K562 (cell line): Measurements from ENCODE around the gene PTGES3L. TPM values are rescaled to one million over a fixed set of nuclear protein-coding genes. Genes with fewer than 3 reads are reported as not detected.

ENCODE experiments used
- CCNT2 ChIP-seq: IDR thresholded peaks from 2 replicates; pipeline ENCODE4 v1.6.1; 2011; ENCODE audit warnings: borderline replicate concordance, low read depth, mild to moderate bottlenecking, moderate library complexity, mixed read lengths, low read length; ENCODE audit not compliant: insufficient read length; ENCODE audit errors: extremely low read depth
- CHD2 ChIP-seq: IDR thresholded peaks from 2 replicates; pipeline ENCODE4 v1.6.1; 2011; ENCODE audit warnings: low read depth, low read length
- MAZ ChIP-seq, 2 experiments: fragments of 450-650 bp in 1 of 2; sonication (generic) in 1 of 2; formaldehyde crosslinking; IDR thresholded peaks in 1 of 2; conservative IDR thresholded peaks in 1 of 2; 2 replicates each; pipeline versions ENCODE4 v1.4.0 to v1.5.0; 2020; ENCODE audit warnings: mild to moderate bottlenecking in 1 of 2, missing genetic modification reagents in 1 of 2
- NFRKB ChIP-seq: fragments of 450-650 bp; IDR thresholded peaks from 2 replicates; pipeline ENCODE4 v1.6.1; 2016; ENCODE audit warnings: low read depth
- POLR2H ChIP-seq: IDR thresholded peaks from 2 replicates; pipeline ENCODE4 v1.6.1; 2016; ENCODE audit warnings: missing genetic modification characterization, low read depth, mild to moderate bottlenecking, control low read depth, missing compliant biosample characterization, moderate library complexity
- ZNF175 ChIP-seq: fragments of 200-800 bp; sonication (Bioruptor generic); IDR thresholded peaks from 2 replicates; pipeline ENCODE4 v1.6.1; 2016; ENCODE audit warnings: low read depth, mild to moderate bottlenecking, missing genetic modification characterization, missing compliant biosample characterization
- ZNF584 ChIP-seq: fragments of 200-800 bp; sonication (Bioruptor generic); IDR thresholded peaks from 2 replicates; pipeline ENCODE4 v1.6.1; 2016; ENCODE audit warnings: low read depth, mild to moderate bottlenecking, missing genetic modification characterization, missing compliant biosample characterization
- ZNF644 ChIP-seq: fragments of 200-800 bp; sonication (Bioruptor generic); IDR thresholded peaks from 2 replicates; pipeline ENCODE4 v1.6.1; 2016; ENCODE audit warnings: low read depth, missing genetic modification characterization, missing compliant biosample characterization
- ZNF655 ChIP-seq: fragments of 250-450 bp; sonication (Bioruptor Pico); IDR thresholded peaks from 2 replicates; pipeline ENCODE4 v1.5.0; 2021
- polyA plus RNA-seq, 8 experiments: library from polyadenylated mRNA; depleted of rRNA in 4 of 8; stranded (reverse) in 5 of 8; unstranded in 3 of 8; fragments of >200 nt; fragmentation: Nextera tagmentation in 2 of 8; fragmentation: Illumina TruSeq in 1 of 8; extraction: Ambion mirVana in 2 of 8; extraction: Trizol in 1 of 8; gene quantifications; 2 replicates each; pipeline versions ENCODE4 v1.2.1 to v1.2.3, GENCODE V29; 2011 to 2014; ENCODE audit warnings: inconsistent platforms in 1 of 8, missing spikeins in 1 of 8
- total RNA-seq, 7 experiments: library from RNA; depleted of rRNA in 6 of 7; stranded (reverse); fragments of >200 nt in 6 of 7; fragmentation: Illumina TruSeq in 2 of 7; extraction: Trizol in 2 of 7; gene quantifications; 2 replicates each; pipeline versions ENCODE4 v1.2.1 to v1.2.3, GENCODE V29; 2011 to 2021; ENCODE audit warnings: low replicate concordance in 1 of 7
- TF ChIP-seq, protein P1 (sequence below), 2 experiments: fragments of 450-650 bp in 1 of 2; sonication (generic) in 1 of 2; formaldehyde crosslinking in 1 of 2; IDR thresholded peaks; 2 replicates each; pipeline versions ENCODE4 v1.7.1 to v1.9.0; 2016 to 2022; ENCODE audit warnings: inconsistent platforms in 1 of 2, mild to moderate bottlenecking in 1 of 2, missing genetic modification reagents in 1 of 2

Gene PTGES3L
- total and polyA plus RNA-seq, 9 of the 15 experiments (the other 6 are each of a cell fraction or from before 2014, with no cell fraction given): 6.0 to 16.0 (median 9.6) TPM

GRCh38 chr17:43020030-43020621, 40.2 kb upstream of the PTGES3L start (continued):
- no peak for TF ChIP-seq ZNF655 (CRISPR knock-in tag)
- TF ChIP-seq ZNF644 (tag): 0 out of 2 replicates have a peak, but pooled peaks have one; percentile 2
- no peak for TF ChIP-seq MAZ (CRISPR knock-in tag; conservative IDR thresholded peaks at IDR 0.05 in 1 of 2, IDR thresholded peaks at IDR 0.05 in 1 of 2)
- TF ChIP-seq CHD2: no peak
- TF ChIP-seq NFRKB: no peak
- TF ChIP-seq CCNT2: no peak
- TF ChIP-seq ZNF175 (CRISPR knock-in tag): peak; percentile 44; the same call in 1 of the 2 replicates
- TF ChIP-seq, protein P1, sequence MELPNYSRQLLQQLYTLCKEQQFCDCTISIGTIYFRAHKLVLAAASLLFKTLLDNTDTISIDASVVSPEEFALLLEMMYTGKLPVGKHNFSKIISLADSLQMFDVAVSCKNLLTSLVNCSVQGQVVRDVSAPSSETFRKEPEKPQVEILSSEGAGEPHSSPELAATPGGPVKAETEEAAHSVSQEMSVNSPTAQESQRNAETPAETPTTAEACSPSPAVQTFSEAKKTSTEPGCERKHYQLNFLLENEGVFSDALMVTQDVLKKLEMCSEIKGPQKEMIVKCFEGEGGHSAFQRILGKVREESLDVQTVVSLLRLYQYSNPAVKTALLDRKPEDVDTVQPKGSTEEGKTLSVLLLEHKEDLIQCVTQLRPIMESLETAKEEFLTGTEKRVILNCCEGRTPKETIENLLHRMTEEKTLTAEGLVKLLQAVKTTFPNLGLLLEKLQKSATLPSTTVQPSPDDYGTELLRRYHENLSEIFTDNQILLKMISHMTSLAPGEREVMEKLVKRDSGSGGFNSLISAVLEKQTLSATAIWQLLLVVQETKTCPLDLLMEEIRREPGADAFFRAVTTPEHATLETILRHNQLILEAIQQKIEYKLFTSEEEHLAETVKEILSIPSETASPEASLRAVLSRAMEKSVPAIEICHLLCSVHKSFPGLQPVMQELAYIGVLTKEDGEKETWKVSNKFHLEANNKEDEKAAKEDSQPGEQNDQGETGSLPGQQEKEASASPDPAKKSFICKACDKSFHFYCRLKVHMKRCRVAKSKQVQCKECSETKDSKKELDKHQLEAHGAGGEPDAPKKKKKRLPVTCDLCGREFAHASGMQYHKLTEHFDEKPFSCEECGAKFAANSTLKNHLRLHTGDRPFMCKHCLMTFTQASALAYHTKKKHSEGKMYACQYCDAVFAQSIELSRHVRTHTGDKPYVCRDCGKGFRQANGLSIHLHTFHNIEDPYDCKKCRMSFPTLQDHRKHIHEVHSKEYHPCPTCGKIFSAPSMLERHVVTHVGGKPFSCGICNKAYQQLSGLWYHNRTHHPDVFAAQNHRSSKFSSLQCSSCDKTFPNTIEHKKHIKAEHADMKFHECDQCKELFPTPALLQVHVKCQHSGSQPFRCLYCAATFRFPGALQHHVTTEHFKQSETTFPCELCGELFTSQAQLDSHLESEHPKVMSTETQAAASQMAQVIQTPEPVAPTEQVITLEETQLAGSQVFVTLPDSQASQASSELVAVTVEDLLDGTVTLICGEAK (IDR thresholded peaks at IDR 0.05): peak; percentile 31; the same call in 1 of the 2 replicates
- TF ChIP-seq, protein P1 (CRISPR knock-in tag; IDR thresholded peaks at IDR 0.05): no peak
- TF ChIP-seq ZNF584 (CRISPR knock-in tag): peak; percentile 49; the same call in 1 of the 2 replicates
- peak; percentile 63 for TF ChIP-seq POLR2H
